Transverse colon (tissue), 4 donors: Measurements from ENCODE around the gene AGRN. TPM values are rescaled to one million over a fixed set of nuclear protein-coding genes. Genes with fewer than 3 reads are reported as not detected.

Experiments
- DNase-seq: peaks from one replicate; pipeline ENCODE4 v3.0.0-alpha.2; 2019
- H3K27ac ChIP-seq, 4 donors: fragments of 200-600 bp; sonication (generic); 2 replicates each; pipeline ENCODE4 v1.5.1; 2016 to 2018; ENCODE audit warnings: inconsistent platforms in 4 of 4
- H3K27me3 ChIP-seq: fragments of 200-600 bp; sonication (generic); 2 replicates; pipeline ENCODE4 v1.5.1; 2017; ENCODE audit warnings: inconsistent platforms
- H3K36me3 ChIP-seq, 4 donors: fragments of 200-600 bp; sonication (generic); 2 replicates each; pipeline ENCODE4 v1.5.1; 2017 to 2019; ENCODE audit warnings: inconsistent platforms in 4 of 4
- H3K4me1 ChIP-seq, 4 donors: fragments of 200-600 bp; sonication (generic); 2 replicates each; pipeline ENCODE4 v1.5.1; 2017 to 2020; ENCODE audit warnings: inconsistent platforms in 4 of 4
- H3K4me3 ChIP-seq, 4 donors: fragments of 200-600 bp; sonication (generic); 1 replicate in 1 of 4; 2 replicates in 3 of 4; pipeline versions ENCODE4 v1.5.1 to v1.6.1; 2017 to 2019; ENCODE audit warnings: inconsistent platforms in 4 of 4
- H3K9me3 ChIP-seq, 2 donors: fragments of 200-600 bp; sonication (generic); 2 replicates each; pipeline ENCODE4 v1.5.1; 2017 to 2019; ENCODE audit warnings: inconsistent platforms in 2 of 2
- EP300 ChIP-seq: sonication (generic); formaldehyde crosslinking; IDR thresholded peaks from one replicate; pipeline ENCODE4 v1.6.1; 2017; ENCODE audit warnings: antibody characterized with exemption, low read depth
- POLR2A ChIP-seq: fragments of 450-650 bp; IDR thresholded peaks from one replicate; pipeline ENCODE4 v1.6.1; 2016; ENCODE audit warnings: antibody characterized with exemption, mild to moderate bottlenecking, moderate library complexity
- POLR2AphosphoS5 ChIP-seq, 3 donors: sonication (generic); formaldehyde crosslinking; IDR thresholded peaks; one replicate each; pipeline ENCODE4 v1.6.1; 2016; ENCODE audit warnings: antibody characterized with exemption in 3 of 3
- WGBS, 2 donors: methylation state at CpG; one replicate each; pipeline ENCODE4 v1.1.5; 2018; ENCODE audit warnings: low coverage in 1 of 2; 5-methylcytosine and 5-hydroxymethylcytosine counted together
- in situ Hi-C, 4 donors: fragments of 200-750 bp; cut with MboI; loops; one replicate each; pipeline versions ENCODE4 v1.15.0 to v1.15.1; 2017; ENCODE audit warnings: low sequenced_read_pairs in 3 of 4, low pct_ligation_motif_present in 1 of 4, low pct_unique_long_range_greater_than_20kb in 1 of 4
- intact Hi-C: fragments of 100-400 bp; cut with DNase I; formaldehyde crosslinking; loops from one replicate; pipeline ENCODE4 v1.15.1; 2023; ENCODE audit warnings: low total_unique reads
- total RNA-seq, 4 donors: library from RNA; depleted of rRNA; stranded (reverse); fragments of >200 nt; gene quantifications; one replicate each; pipeline ENCODE4 v1.1.0, GENCODE V29; 2016
- TF ChIP-seq, protein P1 (sequence below), 5 experiments: fragments of 200-600 bp in 3 of 5; fragments of 450-650 bp in 2 of 5; sonication (generic) in 3 of 5; IDR thresholded peaks; 1 replicate in 2 of 5; 2 replicates in 3 of 5; pipeline ENCODE4 v1.5.1; 2016 to 2017; ENCODE audit warnings: antibody characterized with exemption in 5 of 5, inconsistent platforms in 3 of 5, mild to moderate bottlenecking in 2 of 5, moderate library complexity in 1 of 5

The AGRN gene
- total RNA-seq, 4 donors from 2014 or later: 25.4 to 132 (median 44.8) TPM

- peak; percentile 3 for DNase-seq
- Histone ChIP-seq H3K9me3 (no peaks in the 10 kb centered on the region), H3K4me3 (no peak overlapping the region), H3K27ac (no peak overlapping the region), H3K36me3 (no peaks in the 10 kb centered on the region), H3K4me1 (peaks cover under 1 to 2% (median 2%) of the 10 kb centered on the region in 4 donors), H3K27me3 (no peaks in the 10 kb centered on the region)
- 91% methylated on average over 26 of the region's 30 CpGs; no CpG with 5 or more reads in 1 of the 2 donors for WGBS, 2 donors
- in situ Hi-C loops (no loop called here), intact Hi-C loops (no loop called here)
- TF ChIP-seq POLR2AphosphoS5 (IDR thresholded peaks at IDR 0.05): no peak
- TF ChIP-seq, protein P1, sequence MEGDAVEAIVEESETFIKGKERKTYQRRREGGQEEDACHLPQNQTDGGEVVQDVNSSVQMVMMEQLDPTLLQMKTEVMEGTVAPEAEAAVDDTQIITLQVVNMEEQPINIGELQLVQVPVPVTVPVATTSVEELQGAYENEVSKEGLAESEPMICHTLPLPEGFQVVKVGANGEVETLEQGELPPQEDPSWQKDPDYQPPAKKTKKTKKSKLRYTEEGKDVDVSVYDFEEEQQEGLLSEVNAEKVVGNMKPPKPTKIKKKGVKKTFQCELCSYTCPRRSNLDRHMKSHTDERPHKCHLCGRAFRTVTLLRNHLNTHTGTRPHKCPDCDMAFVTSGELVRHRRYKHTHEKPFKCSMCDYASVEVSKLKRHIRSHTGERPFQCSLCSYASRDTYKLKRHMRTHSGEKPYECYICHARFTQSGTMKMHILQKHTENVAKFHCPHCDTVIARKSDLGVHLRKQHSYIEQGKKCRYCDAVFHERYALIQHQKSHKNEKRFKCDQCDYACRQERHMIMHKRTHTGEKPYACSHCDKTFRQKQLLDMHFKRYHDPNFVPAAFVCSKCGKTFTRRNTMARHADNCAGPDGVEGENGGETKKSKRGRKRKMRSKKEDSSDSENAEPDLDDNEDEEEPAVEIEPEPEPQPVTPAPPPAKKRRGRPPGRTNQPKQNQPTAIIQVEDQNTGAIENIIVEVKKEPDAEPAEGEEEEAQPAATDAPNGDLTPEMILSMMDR (IDR thresholded peaks at IDR 0.05): no peak
- TF ChIP-seq POLR2A: no peak
- TF ChIP-seq EP300: no peak
These were observed 65.4 kb downstream of the AGRN start for GRCh38 chr1:1085171-1085841.

- H3K9me3 ChIP-seq: no peaks in the 10 kb centered on the region
- peak; percentile 4 for DNase-seq
- H3K4me3 ChIP-seq: no peak overlapping the region
- no peak for TF ChIP-seq POLR2A
- TF ChIP-seq EP300: no peak
- TF ChIP-seq, protein P1 (IDR thresholded peaks at IDR 0.05): no peak
- no peak for TF ChIP-seq POLR2AphosphoS5 (IDR thresholded peaks at IDR 0.05)
- in situ Hi-C loops: no loop called here
- H3K27ac ChIP-seq: no peak overlapping the region
- no peaks in the 10 kb centered on the region for H3K36me3 ChIP-seq
- H3K27me3 ChIP-seq: no peaks in the 10 kb centered on the region
- H3K4me1 ChIP-seq: no peaks in the 10 kb centered on the region
- intact Hi-C loops: no loop called here
- 92% methylated on average over 38 of the region's 38 CpGs; no CpG with 5 or more reads in 1 of the 2 donors for WGBS, 2 donors
These were observed 66.3 kb downstream of the AGRN start for GRCh38 chr1:1085911-1086841.

GRCh38 chr1:1086911-1087341 is 67.0 kb downstream of the AGRN start:
- DNase-seq: peak; percentile 5
- in situ Hi-C loops: no loop called here
- no peak for TF ChIP-seq EP300
- TF ChIP-seq, protein P1 (IDR thresholded peaks at IDR 0.05): no peak
- no peak for TF ChIP-seq POLR2AphosphoS5 (IDR thresholded peaks at IDR 0.05)
- no peak for TF ChIP-seq POLR2A
- 99% methylated on average over 16 of the region's 17 CpGs; no CpG with 5 or more reads in 1 of the 2 donors for WGBS, 2 donors
- Histone ChIP-seq H3K4me1 (no peaks in the 10 kb centered on the region), H3K27ac (no peak overlapping the region), H3K36me3 (no peaks in the 10 kb centered on the region), H3K4me3 (no peak overlapping the region), H3K9me3 (no peaks in the 10 kb centered on the region), H3K27me3 (no peaks in the 10 kb centered on the region)
- intact Hi-C loops: no loop called here

GRCh38 chr1:1087351-1088028 is 67.6 kb downstream of the AGRN start:
- H3K4me3 ChIP-seq: no peak overlapping the region
- DNase-seq: peak; percentile 6
- intact Hi-C loops (no loop called here), in situ Hi-C loops (no loop called here)
- no peak for TF ChIP-seq POLR2AphosphoS5 (IDR thresholded peaks at IDR 0.05)
- no peak for TF ChIP-seq POLR2A
- TF ChIP-seq EP300: no peak
- TF ChIP-seq, protein P1 (IDR thresholded peaks at IDR 0.05): no peak
- no peak overlapping the region for H3K27ac ChIP-seq
- H3K4me1 ChIP-seq: no peaks in the 10 kb centered on the region
- WGBS, 2 donors: 89 to 92% methylated on average over 5 to 38 of the region's 38 CpGs
- no peaks in the 10 kb centered on the region for H3K27me3 ChIP-seq
- H3K36me3 ChIP-seq: no peaks in the 10 kb centered on the region
- H3K9me3 ChIP-seq: no peaks in the 10 kb centered on the region
